ENCODE measurements around the gene LIMCH1.
"Not testable (repeated sequence)": the region's sequence is repeated elsewhere in the genome, so short reads cannot be mapped to it uniquely, and the experiment has no call there.

The LIMCH1 gene

GRCh38 chr4:41640906-41641305, 102.9 kb downstream of the LIMCH1 start:
- Histone ChIP-seq H3F3A (ENCODE audit: low read depth) (no peaks in the 10 kb centered on the region), H3K9ac (ENCODE audit: low read depth, low read length, poor library complexity, severe bottlenecking) (no peak overlapping the region), H3K4me2 (ENCODE audit: low read depth, low read length, poor library complexity, severe bottlenecking) (no peak overlapping the region), H3K36me3 (ENCODE audit: insufficient read depth, low read length) (no peaks in the 10 kb centered on the region), H3K4me1 (ENCODE audit: insufficient read depth, low read length, poor library complexity, severe bottlenecking) (no peaks in the 10 kb centered on the region), H3K4me3 (ENCODE audit: low read length, poor library complexity, severe bottlenecking) (no peak overlapping the region), H3K27me3 (ENCODE audit: insufficient read depth, low read length, poor library complexity, severe bottlenecking) (no peaks in the 10 kb centered on the region), H4K20me1 (ENCODE audit: insufficient read depth, low read length, poor library complexity, severe bottlenecking) (no peaks in the 10 kb centered on the region), H3K79me2 (ENCODE audit: insufficient read depth, low read length) (no peaks in the 10 kb centered on the region), H3K9me3 (ENCODE audit: insufficient read depth, low read depth, low read length) (no peaks in the 10 kb centered on the region), H2AFZ (ENCODE audit: low read length) (no peak overlapping the region), H3K9me2 (replicated peaks; ENCODE audit: low read depth, low read length) (no peaks in the 10 kb centered on the region)
- no peak for TF ChIP-seq EZH2phosphoT487 (IDR thresholded peaks at IDR 0.05; ENCODE audit: borderline replicate concordance)
- no peak for TF ChIP-seq CTCF (conservative IDR thresholded peaks at IDR 0.05; ENCODE audit: low read length)

- H3K79me2 ChIP-seq (ENCODE audit: insufficient read depth, low read length); H3K9me3 ChIP-seq (ENCODE audit: insufficient read depth, low read depth, low read length); H3K4me1 ChIP-seq (ENCODE audit: insufficient read depth, low read length, poor library complexity, severe bottlenecking); H3K4me2 ChIP-seq (ENCODE audit: low read depth, low read length, poor library complexity, severe bottlenecking); H3K9me2 ChIP-seq (replicated peaks; ENCODE audit: low read depth, low read length); H3K36me3 ChIP-seq (ENCODE audit: insufficient read depth, low read length); H3K9ac ChIP-seq (ENCODE audit: low read depth, low read length, poor library complexity, severe bottlenecking); H3F3A ChIP-seq (ENCODE audit: low read depth); H3K4me3 ChIP-seq (ENCODE audit: low read length, poor library complexity, severe bottlenecking); H3K27me3 ChIP-seq (ENCODE audit: insufficient read depth, low read length, poor library complexity, severe bottlenecking); H2AFZ ChIP-seq (ENCODE audit: low read length); H4K20me1 ChIP-seq (ENCODE audit: insufficient read depth, low read length, poor library complexity, severe bottlenecking): not testable (repeated sequence)
Observed at GRCh38 chr4:41642746-41643145, 104.8 kb downstream of the LIMCH1 start.

- no peaks in the 10 kb centered on the region for H4K20me1 ChIP-seq (ENCODE audit: insufficient read depth, low read length, poor library complexity, severe bottlenecking)
- H3K36me3 ChIP-seq (ENCODE audit: insufficient read depth, low read length) = no peaks in the 10 kb centered on the region
- no peak overlapping the region for H3K4me2 ChIP-seq (ENCODE audit: low read depth, low read length, poor library complexity, severe bottlenecking)
- H3K9me3 ChIP-seq (ENCODE audit: insufficient read depth, low read depth, low read length) = no peaks in the 10 kb centered on the region
- H3K9me2 ChIP-seq (replicated peaks; ENCODE audit: low read depth, low read length) = no peaks in the 10 kb centered on the region
- H3K79me2 ChIP-seq (ENCODE audit: insufficient read depth, low read length) = no peaks in the 10 kb centered on the region
- no peaks in the 10 kb centered on the region for H3K27me3 ChIP-seq (ENCODE audit: insufficient read depth, low read length, poor library complexity, severe bottlenecking)
- H3K4me1 ChIP-seq (ENCODE audit: insufficient read depth, low read length, poor library complexity, severe bottlenecking) = no peaks in the 10 kb centered on the region
- no peak overlapping the region for H3K4me3 ChIP-seq (ENCODE audit: low read length, poor library complexity, severe bottlenecking)
- no peak for TF ChIP-seq EZH2phosphoT487 (IDR thresholded peaks at IDR 0.05; ENCODE audit: borderline replicate concordance)
- no peak for TF ChIP-seq CTCF (conservative IDR thresholded peaks at IDR 0.05; ENCODE audit: low read length)
- H3K9ac ChIP-seq (ENCODE audit: low read depth, low read length, poor library complexity, severe bottlenecking) = no peak overlapping the region
- H3F3A ChIP-seq (ENCODE audit: low read depth) = no peaks in the 10 kb centered on the region
- no peak overlapping the region for H2AFZ ChIP-seq (ENCODE audit: low read length)
Observed at GRCh38 chr4:41643331-41643730, 105.4 kb downstream of the LIMCH1 start.

- TF ChIP-seq EZH2phosphoT487 (IDR thresholded peaks at IDR 0.05; ENCODE audit: borderline replicate concordance) (no peak), CTCF (conservative IDR thresholded peaks at IDR 0.05; ENCODE audit: low read length) (no peak)
- Histone ChIP-seq H3K79me2 (ENCODE audit: insufficient read depth, low read length) (no peaks in the 10 kb centered on the region), H3K36me3 (ENCODE audit: insufficient read depth, low read length) (no peaks in the 10 kb centered on the region), H4K20me1 (ENCODE audit: insufficient read depth, low read length, poor library complexity, severe bottlenecking) (no peaks in the 10 kb centered on the region), H3K9ac (ENCODE audit: low read depth, low read length, poor library complexity, severe bottlenecking) (no peak overlapping the region), H3K9me2 (replicated peaks; ENCODE audit: low read depth, low read length) (no peaks in the 10 kb centered on the region), H3K4me3 (ENCODE audit: low read length, poor library complexity, severe bottlenecking) (no peak overlapping the region), H3K27me3 (ENCODE audit: insufficient read depth, low read length, poor library complexity, severe bottlenecking) (no peaks in the 10 kb centered on the region), H3K4me1 (ENCODE audit: insufficient read depth, low read length, poor library complexity, severe bottlenecking) (no peaks in the 10 kb centered on the region), H2AFZ (ENCODE audit: low read length) (no peak overlapping the region), H3K9me3 (ENCODE audit: insufficient read depth, low read depth, low read length) (no peaks in the 10 kb centered on the region), H3F3A (ENCODE audit: low read depth) (no peaks in the 10 kb centered on the region), H3K4me2 (ENCODE audit: low read depth, low read length, poor library complexity, severe bottlenecking) (no peak overlapping the region)
Observed at GRCh38 chr4:41644288-41644914, 106.4 kb downstream of the LIMCH1 start.

Data from Loucy (cell line).